HG02840 (cell line): ENCODE measurements around the gene CHST9.
"Not testable (repeated sequence)": the region's sequence is repeated elsewhere in the genome, so short reads cannot be mapped to it uniquely, and the experiment has no call there.

Experiments used
- ATAC-seq: cut with Tn5 transposase; IDR thresholded peaks from one replicate; pipeline ENCODE4 v1.9.1; 2021; ENCODE audit warnings: mild to moderate bottlenecking, moderate library complexity, moderate number of reproducible peaks; ENCODE audit not compliant: unreplicated experiment, low FRiP score

Gene CHST9

DNA sequence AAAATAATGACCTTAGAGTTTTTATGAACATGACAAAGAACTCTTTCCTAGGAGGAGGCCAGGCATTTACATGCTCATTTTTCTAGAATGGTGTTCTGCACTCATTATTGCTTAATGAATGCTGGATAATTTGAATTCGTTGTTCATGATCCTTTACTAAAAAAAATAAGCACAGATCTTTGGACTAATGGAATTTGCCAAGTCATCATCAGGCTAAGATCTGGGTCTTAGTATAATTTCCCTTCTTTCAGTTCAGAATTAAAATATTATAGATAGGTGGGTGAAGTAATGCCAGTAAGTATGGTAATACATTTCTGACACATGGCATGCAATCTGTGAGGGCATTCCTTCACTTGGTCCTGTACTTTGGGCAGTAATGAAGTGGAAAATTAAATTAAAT lies 175.8 kb downstream of the CHST9 start:
- no peak for ATAC-seq

- no peak for ATAC-seq
These were observed 176.5 kb downstream of the CHST9 start for GRCh38 chr18:27008575-27008974.

DNA sequence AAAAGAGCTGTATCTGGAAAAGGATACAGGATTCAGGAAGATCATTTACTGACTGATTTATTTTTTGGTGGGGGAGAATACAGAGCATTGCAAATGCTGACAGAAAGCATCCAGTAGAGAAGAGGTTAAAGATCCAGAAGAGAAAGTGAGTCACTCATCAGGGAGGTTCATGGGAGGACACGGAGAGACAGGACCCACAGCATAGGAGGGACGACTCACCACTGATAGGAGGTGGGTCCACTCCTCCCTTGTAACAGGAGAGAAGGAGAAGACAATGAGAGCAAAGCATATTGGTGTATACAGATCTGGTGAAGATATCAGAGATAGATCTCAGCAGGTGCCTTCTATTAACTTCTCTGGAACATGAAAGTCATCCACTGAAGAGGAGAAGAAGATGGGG lies 177.2 kb downstream of the CHST9 start:
- no peak for ATAC-seq

GRCh38 chr18:27005589-27005988 lies 179.5 kb downstream of the CHST9 start:
- ATAC-seq: no peak

DNA sequence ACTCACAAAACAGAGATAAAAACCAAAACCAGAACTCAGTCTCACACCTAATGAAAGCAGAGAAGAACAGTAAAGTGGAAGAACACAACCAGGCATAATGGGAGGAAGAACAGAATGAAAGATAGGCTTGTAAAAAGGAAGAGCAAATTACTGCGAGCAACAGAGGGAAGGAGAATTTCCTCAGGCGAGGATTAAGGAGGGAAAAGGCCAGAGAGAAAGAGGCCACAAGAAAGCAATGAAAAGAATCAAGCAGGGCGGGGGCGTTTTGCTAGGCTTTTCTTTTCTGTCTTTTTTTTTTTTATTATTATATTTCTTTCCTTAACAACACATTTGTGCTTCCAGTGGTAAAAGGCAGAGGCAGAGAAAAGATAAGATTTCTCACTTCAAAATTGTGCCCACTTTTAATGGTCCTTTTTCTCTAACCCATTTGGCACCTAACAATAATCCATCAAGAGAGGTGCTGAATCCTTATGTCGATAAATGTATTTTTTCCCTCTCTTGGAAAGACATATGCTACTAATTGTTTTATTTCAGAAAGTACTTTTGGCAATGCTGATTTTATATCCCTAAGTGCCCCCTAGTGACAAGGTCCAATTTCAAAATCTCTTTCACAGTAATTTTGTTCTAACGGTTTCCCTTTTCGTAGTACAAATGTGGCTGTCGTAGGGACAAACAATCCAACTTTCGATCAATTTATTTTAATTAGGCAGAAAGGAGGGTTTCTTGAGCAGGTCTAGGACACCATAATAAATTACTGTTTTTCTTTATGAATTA lies 180.9 kb downstream of the CHST9 start:
- ATAC-seq: no peak

GRCh38 chr18:26999797-27000196 lies 185.3 kb downstream of the CHST9 start:
- no peak for ATAC-seq

- no peak for ATAC-seq
These were observed 191.5 kb downstream of the CHST9 start for GRCh38 chr18:26993568-26993967.

GRCh38 chr18:26992926-26993325 lies 192.2 kb downstream of the CHST9 start:
- ATAC-seq: no peak

- ATAC-seq: no peak
These were observed 195.3 kb downstream of the CHST9 start for GRCh38 chr18:26989842-26990241.

DNA sequence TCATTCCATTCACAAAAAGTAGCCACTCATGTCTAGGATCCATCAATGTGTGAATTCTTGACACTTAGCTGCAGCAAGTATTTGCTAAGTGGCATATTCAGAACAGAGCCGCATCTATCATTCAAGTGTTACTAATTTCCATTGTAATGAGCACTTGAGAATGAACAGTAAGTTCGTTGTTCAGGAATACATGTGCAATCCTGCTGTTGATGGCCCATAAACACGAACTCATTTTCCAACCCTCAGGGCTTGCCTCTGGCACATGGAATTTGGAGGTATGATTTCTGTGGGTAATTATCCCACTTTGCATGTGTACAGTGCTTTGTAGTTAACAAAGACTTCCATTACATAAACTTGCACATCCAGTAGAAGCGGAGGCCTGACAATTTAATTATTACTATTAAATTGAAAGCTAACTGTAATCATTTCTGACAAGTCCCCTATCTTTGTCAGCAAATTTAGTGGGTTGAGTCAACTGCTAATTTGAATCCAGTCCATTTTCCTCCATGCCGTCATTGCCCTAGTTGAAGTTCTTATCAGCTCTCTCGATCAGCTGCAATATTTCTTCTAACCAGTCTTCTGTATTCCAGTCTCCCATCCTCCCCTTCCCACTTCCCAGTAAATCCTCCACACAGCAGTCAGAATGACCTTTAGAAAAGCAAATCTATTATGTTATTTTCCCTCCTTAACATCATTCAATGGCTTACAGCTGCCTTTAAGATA lies 203.6 kb downstream of the CHST9 start:
- ATAC-seq: no peak

DNA sequence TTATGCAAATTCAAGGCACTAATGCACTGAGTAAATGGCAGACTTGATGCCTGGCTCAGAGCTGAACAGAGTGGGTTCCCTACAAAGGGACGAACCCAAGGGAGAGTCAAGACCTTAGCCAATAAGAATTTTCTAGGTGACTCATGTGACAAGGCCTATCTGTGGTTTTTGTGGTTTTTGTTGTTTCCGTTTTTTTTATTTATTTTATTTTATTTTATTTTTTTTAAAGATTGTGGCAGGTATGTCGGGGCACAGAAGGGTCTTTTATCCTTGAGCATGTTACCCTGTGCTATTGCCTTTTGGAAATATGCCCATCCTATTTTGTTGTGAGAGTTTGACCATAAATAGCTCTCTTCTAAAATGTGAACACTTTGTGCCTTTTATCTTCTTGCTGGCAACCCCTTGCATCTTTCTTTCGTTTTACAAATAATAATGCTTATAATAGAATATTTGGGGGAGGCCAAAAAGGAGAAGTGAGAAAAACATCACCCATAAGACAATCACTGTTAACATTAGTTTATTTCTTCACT lies 206.2 kb downstream of the CHST9 start:
- ATAC-seq: peak; percentile 88

DNA sequence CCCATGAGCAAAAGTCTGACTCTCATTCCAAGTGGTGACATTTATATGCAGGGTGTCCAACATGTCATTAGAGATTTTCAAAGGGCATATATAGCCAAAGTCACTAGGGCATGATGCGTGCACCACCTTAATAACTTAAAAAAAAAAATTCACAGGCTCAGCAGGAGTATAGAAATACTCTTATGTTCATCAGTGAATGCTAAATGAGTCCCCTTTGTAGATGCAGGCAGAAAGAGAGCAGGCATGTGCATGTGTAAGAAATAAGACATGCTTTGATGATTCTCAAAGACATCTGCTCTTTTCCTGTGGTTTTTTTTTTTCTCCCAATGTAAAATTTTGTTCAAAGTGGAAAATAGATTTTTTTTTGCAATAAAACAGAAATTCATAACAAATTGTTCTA lies 207.3 kb downstream of the CHST9 start:
- ATAC-seq: no peak

GRCh38 chr18:26976206-26976605 lies 208.9 kb downstream of the CHST9 start:
- ATAC-seq: no peak

DNA sequence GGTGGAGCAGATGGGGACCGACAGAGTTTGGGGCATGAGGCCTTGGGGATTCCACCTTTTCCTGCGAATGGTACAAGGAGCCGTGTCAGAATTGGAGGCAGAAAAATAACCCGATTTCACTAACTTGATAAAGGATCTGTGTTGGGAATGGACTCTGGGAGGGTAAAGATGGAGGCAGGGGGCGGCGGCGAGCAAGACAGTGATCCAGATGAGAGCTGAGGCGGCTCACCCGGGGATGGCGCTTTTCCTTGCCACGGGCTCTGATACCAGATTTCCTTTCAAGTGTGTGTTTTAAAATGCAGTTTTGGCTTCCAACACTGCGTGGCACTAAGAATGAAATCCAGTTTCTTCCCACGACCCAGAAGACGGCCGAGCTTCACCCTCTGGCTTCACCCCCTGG lies 212.6 kb downstream of the CHST9 start:
- ATAC-seq: not testable (repeated sequence)

DNA sequence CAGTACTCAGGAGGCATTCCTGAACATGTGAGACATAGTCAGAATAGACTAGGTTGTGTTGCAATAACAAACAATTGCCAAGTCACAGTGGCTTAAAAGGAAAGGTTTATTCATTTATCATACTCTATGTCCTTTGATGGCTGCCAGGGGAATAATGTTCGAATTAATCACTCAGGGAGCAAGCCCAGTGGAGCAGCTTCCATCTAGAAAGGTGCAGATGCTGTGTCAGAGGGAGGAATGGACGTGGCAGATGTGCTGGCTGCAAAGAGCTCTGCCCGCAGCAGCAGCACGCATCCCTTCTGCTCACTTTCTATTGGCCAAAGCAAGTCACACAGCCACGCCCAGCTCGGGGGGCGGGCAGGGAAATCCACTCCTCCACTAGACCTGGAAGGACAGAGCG lies 213.7 kb downstream of the CHST9 start:
- no peak for ATAC-seq

- no peak for ATAC-seq
These were observed 214.5 kb downstream of the CHST9 start for GRCh38 chr18:26970637-26971036.

DNA sequence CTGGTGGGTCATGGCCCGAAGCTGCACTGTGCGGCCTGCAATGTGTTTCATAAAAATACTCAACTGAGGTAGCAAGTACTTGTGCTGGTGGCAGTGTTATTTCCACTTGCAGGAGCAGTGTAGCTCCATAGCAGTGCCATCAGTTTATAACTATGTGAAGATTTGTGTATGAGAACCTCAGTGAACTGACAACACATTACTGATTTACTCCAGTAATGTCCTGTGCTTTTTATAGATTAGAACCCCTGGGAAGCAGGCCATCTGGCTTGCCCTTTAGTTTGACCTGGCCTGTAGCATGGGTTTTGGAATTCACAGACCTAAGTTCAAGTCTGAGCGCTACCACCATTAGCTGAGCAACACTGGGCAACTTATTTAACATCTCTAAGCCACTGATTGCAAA lies 219.9 kb downstream of the CHST9 start:
- ATAC-seq: no peak

DNA sequence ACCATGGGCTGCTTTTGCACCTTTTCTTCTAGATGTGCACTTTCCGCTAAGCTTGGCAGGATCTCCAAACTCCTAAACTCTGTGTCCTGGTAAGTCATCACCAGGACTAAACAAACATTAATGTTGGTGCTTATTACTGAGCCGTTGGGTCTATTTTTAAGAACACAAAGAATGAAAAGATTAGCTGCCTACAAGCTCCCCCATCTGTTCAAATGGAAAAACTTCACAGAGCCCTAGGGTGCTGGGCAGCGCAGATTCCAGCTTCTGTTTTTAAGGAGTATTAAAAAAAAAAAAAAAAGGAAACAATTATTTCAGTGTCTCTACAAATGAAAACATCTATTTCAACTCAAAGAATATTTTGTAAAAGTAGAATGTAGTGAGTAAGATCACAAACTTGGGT lies 221.8 kb downstream of the CHST9 start:
- ATAC-seq: no peak

DNA sequence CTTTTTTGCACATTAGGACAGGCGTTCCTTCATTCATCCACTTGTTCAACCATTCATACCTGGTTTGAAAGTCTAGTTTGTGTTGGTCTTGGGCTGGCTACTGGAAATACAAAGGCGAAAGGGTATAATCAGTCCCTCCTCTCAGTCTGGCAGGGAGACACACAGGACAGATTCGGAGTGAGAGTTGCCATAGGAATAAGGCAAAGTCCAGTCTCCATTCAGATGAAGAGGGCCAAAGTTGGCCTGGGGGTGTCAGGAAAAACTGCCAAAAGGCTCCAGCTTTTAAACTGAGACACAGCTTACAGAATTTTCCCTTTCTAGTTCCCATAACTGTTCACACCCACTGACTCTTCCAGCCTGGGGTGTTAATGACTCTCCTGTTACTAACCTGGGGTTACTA lies 223.3 kb downstream of the CHST9 start:
- no peak for ATAC-seq

- ATAC-seq: no peak
These were observed 224.2 kb downstream of the CHST9 start for GRCh38 chr18:26960911-26961310.

GRCh38 chr18:26956863-26957262 lies 228.2 kb downstream of the CHST9 start:
- no peak for ATAC-seq

DNA sequence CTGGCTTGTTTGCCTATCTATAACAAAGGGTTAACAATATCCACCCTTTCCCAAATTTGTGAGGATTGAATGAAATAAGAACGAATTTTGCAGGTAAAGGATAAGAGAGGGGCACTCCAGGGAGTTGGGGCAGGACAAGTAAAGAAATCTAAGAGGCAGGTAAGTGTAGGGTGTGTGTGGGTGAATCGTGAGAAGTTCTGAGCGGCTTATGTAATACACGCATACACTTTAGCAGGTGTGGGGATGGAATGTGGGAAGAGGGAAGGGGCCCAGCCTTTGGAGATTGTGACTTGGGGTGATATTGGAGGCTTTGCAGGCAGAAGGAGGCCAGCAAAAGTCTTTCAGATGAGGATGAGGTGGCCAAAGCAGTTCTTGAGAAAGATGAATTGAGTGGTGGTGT lies 236.4 kb downstream of the CHST9 start:
- no peak for ATAC-seq
